HepG2 (cell line): Measurements from ENCODE around the gene IL27RA.

Experiments
- ARNT ChIP-seq: fragments of 450-650 bp; IDR thresholded peaks from 2 replicates; pipeline ENCODE4 v1.6.1; 2017
- CTCF ChIP-seq: sonication (generic); formaldehyde crosslinking; IDR thresholded peaks from 2 replicates; pipeline ENCODE4 v1.5.0; 2020; ENCODE audit warnings: mild to moderate bottlenecking, missing genetic modification reagents, moderate library complexity
- FOXM1 ChIP-seq: sonication (generic); formaldehyde crosslinking; IDR thresholded peaks from 2 replicates; pipeline ENCODE4 v1.5.0; 2020; ENCODE audit warnings: missing genetic modification reagents
- NR0B2 ChIP-seq: sonication (generic); formaldehyde crosslinking; IDR thresholded peaks from 2 replicates; pipeline ENCODE4 v1.4.0; 2020; ENCODE audit warnings: mild to moderate bottlenecking, missing genetic modification reagents
- PCBP2 ChIP-seq: fragments of 200-400 bp; formaldehyde crosslinking; optimal IDR thresholded peaks from 2 replicates; pipeline ENCODE3; 2018; ENCODE audit warnings: low read length, low read depth; ENCODE audit not compliant: poor library complexity, severe bottlenecking
- TFE3 ChIP-seq: IDR thresholded peaks from 2 replicates; pipeline ENCODE4 v1.6.1; 2016

- TF ChIP-seq FOXM1 (CRISPR knock-in tag), result no peak
- no peak for TF ChIP-seq ARNT
- no peak for TF ChIP-seq CTCF
- TF ChIP-seq TFE3 (CRISPR knock-in tag), result no peak
- TF ChIP-seq NR0B2 (CRISPR knock-in tag), result no peak
- TF ChIP-seq PCBP2, result no peak
Measured at GRCh38 chr19:14061081-14061749, 29.7 kb downstream of the IL27RA start.
